Activated T-helper 2 cell treated with anti-CD3 and anti-CD28 coated beads, Interferon-gamma antibody, Interleukin-2, Interleukin-4, amounts not matched to agents 10 μg/mL and 5 μg/mL and 100 μg/mL, durations not matched to agents 14 hours and 24 hours and 36 hours (primary cell): ENCODE results near the gene CTNNBL1. TPM values are rescaled to one million over a fixed set of nuclear protein-coding genes. Genes with fewer than 3 reads are reported as not detected.

Experiments
- DNase-seq: peaks from one replicate; pipeline ENCODE4 v3.0.0; 2021; ENCODE audit warnings: low spot score
- H3K27ac Mint-ChIP-seq: one replicate; pipeline ENCODE4 v1.8.0; 2021; ENCODE audit warnings: mixed read lengths
- H3K27me3 Mint-ChIP-seq: one replicate; pipeline ENCODE4 v1.8.0; 2021; ENCODE audit warnings: low read depth, mixed read lengths
- H3K36me3 Mint-ChIP-seq: one replicate; pipeline ENCODE4 v1.8.0; 2021; ENCODE audit warnings: low read depth, mixed read lengths
- H3K4me1 Mint-ChIP-seq: one replicate; pipeline ENCODE4 v1.8.0; 2021; ENCODE audit warnings: low read depth, mixed read lengths
- H3K4me3 Mint-ChIP-seq: one replicate; pipeline ENCODE4 v1.8.0; 2021; ENCODE audit warnings: low read depth, mild to moderate bottlenecking, moderate library complexity, mixed read lengths
- H3K9me3 Mint-ChIP-seq: one replicate; pipeline ENCODE4 v1.8.0; 2021; ENCODE audit warnings: mixed read lengths
- intact Hi-C: fragments of 100-400 bp; cut with micrococcal nuclease; formaldehyde crosslinking; loops from one replicate; pipeline ENCODE4 v1.15.1; 2023
- total RNA-seq: library from RNA; stranded (reverse); gene quantifications from 2 replicates; pipeline ENCODE4 v1.2.3, GENCODE V29; 2022

Gene CTNNBL1
- total RNA-seq, 1 donor from 2014 or later: 108 TPM

DNA sequence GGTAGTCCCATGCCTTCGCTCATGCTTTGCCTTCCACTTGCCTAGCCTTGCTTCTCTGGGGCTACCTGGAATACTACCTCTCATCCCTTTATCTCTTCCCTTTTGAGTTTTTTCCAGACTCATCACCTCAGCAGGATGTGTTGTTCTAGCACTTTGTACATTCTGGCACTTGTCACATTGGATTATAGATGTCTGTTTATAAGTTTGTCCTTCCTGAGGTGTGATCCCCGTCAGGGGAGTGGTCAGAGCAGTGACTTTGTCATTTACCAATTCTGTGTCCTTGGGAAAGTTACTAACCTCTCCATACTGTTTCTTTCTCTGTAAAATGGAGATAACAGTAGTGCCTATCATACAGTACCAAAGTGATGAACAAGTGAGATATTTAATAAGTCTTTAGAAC, 66.5 kb downstream of the CTNNBL1 start:
- intact Hi-C loops: no loop called here
- no peaks in the 10 kb centered on the region for H3K27me3 Mint-ChIP-seq
- H3K9me3 Mint-ChIP-seq: no peaks in the 10 kb centered on the region
- H3K4me3 Mint-ChIP-seq: no peak overlapping the region
- peaks cover 25% of the 10 kb centered on the region for H3K36me3 Mint-ChIP-seq
- no peaks in the 10 kb centered on the region for H3K4me1 Mint-ChIP-seq
- no peak for DNase-seq
- H3K27ac Mint-ChIP-seq: no peak overlapping the region

GRCh38 chr20:37762716-37763485, 69.1 kb downstream of the CTNNBL1 start:
- H3K27ac Mint-ChIP-seq: no peak overlapping the region
- no peaks in the 10 kb centered on the region for H3K27me3 Mint-ChIP-seq
- intact Hi-C loops: no loop called here
- no peak overlapping the region for H3K4me3 Mint-ChIP-seq
- no peaks in the 10 kb centered on the region for H3K4me1 Mint-ChIP-seq
- no peak for DNase-seq
- H3K36me3 Mint-ChIP-seq: peaks cover 25% of the 10 kb centered on the region
- H3K9me3 Mint-ChIP-seq: no peaks in the 10 kb centered on the region

- intact Hi-C loops: no loop called here
- H3K4me3 Mint-ChIP-seq: no peak overlapping the region
- H3K27me3 Mint-ChIP-seq: no peaks in the 10 kb centered on the region
Measured at GRCh38 chr20:37764333-37764935, 70.6 kb downstream of the CTNNBL1 start.

GRCh38 chr20:37770908-37771307, 77.1 kb downstream of the CTNNBL1 start:
- Mint-ChIP-seq H3K27me3 (no peaks in the 10 kb centered on the region), H3K36me3 (peaks cover 18% of the 10 kb centered on the region), H3K27ac (no peak overlapping the region), H3K9me3 (no peaks in the 10 kb centered on the region), H3K4me1 (peaks cover 2% of the 10 kb centered on the region), H3K4me3 (no peak overlapping the region)
- intact Hi-C loops: no loop called here
- DNase-seq: no peak

More at GRCh38 chr20:37764333-37764935, 70.6 kb downstream of the CTNNBL1 start:
- DNase-seq: no peak
- no peak overlapping the region for H3K27ac Mint-ChIP-seq
- H3K36me3 Mint-ChIP-seq: peaks cover 21% of the 10 kb centered on the region
- no peaks in the 10 kb centered on the region for H3K9me3 Mint-ChIP-seq
- no peaks in the 10 kb centered on the region for H3K4me1 Mint-ChIP-seq

- H3K9me3 Mint-ChIP-seq: no peaks in the 10 kb centered on the region
- no peak overlapping the region for H3K27ac Mint-ChIP-seq
- H3K4me3 Mint-ChIP-seq: no peak overlapping the region
- intact Hi-C loops: no loop called here
- peaks cover 8% of the 10 kb centered on the region for H3K4me1 Mint-ChIP-seq
- DNase-seq: no peak
- no peaks in the 10 kb centered on the region for H3K27me3 Mint-ChIP-seq
- H3K36me3 Mint-ChIP-seq: peaks cover 24% of the 10 kb centered on the region
Measured at GRCh38 chr20:37773291-37773826, 79.5 kb downstream of the CTNNBL1 start.

- Mint-ChIP-seq H3K27ac (no peak overlapping the region), H3K4me1 (peaks cover 8% of the 10 kb centered on the region), H3K27me3 (no peaks in the 10 kb centered on the region), H3K4me3 (no peak overlapping the region), H3K36me3 (peaks cover 29% of the 10 kb centered on the region), H3K9me3 (no peaks in the 10 kb centered on the region)
- intact Hi-C loops: no loop called here
- no peak for DNase-seq
Measured at GRCh38 chr20:37774156-37774555, 80.3 kb downstream of the CTNNBL1 start.

DNA sequence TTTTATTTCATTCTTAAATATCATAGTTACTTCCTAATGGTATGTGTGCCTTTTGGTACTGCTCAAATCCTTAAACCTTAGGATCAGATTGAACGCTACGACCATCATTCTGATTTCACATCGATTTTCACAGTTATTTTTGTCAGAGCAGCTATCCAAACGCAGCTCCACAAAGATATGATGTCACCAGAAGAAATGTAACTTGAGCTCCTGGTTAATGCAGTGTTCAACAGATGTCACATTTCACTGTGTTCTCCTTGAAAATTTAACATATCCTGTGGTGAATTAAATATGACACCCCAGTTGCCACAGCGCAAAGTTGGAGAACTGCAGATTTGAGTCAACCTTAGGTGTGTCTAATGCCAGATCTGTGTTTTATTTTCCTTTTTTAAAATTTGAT, 81.4 kb downstream of the CTNNBL1 start:
- H3K27ac Mint-ChIP-seq: no peak overlapping the region
- H3K36me3 Mint-ChIP-seq: peaks cover 37% of the 10 kb centered on the region
- H3K9me3 Mint-ChIP-seq: no peaks in the 10 kb centered on the region
- intact Hi-C loops: no loop called here
- H3K4me3 Mint-ChIP-seq: no peak overlapping the region
- no peaks in the 10 kb centered on the region for H3K27me3 Mint-ChIP-seq
- peaks cover 8% of the 10 kb centered on the region for H3K4me1 Mint-ChIP-seq
- no peak for DNase-seq

- Mint-ChIP-seq H3K27me3 (no peaks in the 10 kb centered on the region), H3K9me3 (no peaks in the 10 kb centered on the region), H3K27ac (no peak overlapping the region), H3K4me3 (no peak overlapping the region), H3K36me3 (peaks cover 37% of the 10 kb centered on the region), H3K4me1 (peaks cover 8% of the 10 kb centered on the region)
- intact Hi-C loops: no loop called here
- no peak for DNase-seq
Measured at GRCh38 chr20:37776049-37776448, 82.2 kb downstream of the CTNNBL1 start.

GRCh38 chr20:37776526-37776925, 82.7 kb downstream of the CTNNBL1 start:
- no peak overlapping the region for H3K4me3 Mint-ChIP-seq
- H3K36me3 Mint-ChIP-seq: peaks cover 37% of the 10 kb centered on the region
- H3K9me3 Mint-ChIP-seq: no peaks in the 10 kb centered on the region
- no peak for DNase-seq
- intact Hi-C loops: no loop called here
- H3K4me1 Mint-ChIP-seq: peaks cover 8% of the 10 kb centered on the region
- no peaks in the 10 kb centered on the region for H3K27me3 Mint-ChIP-seq
- no peak overlapping the region for H3K27ac Mint-ChIP-seq

- no peaks in the 10 kb centered on the region for H3K9me3 Mint-ChIP-seq
- H3K27ac Mint-ChIP-seq: no peak overlapping the region
- intact Hi-C loops: no loop called here
- peaks cover 39% of the 10 kb centered on the region for H3K36me3 Mint-ChIP-seq
- H3K4me3 Mint-ChIP-seq: no peak overlapping the region
- no peak for DNase-seq
- H3K4me1 Mint-ChIP-seq: peaks cover 8% of the 10 kb centered on the region
- H3K27me3 Mint-ChIP-seq: no peaks in the 10 kb centered on the region
Measured at GRCh38 chr20:37777012-37777950, 83.5 kb downstream of the CTNNBL1 start.

GRCh38 chr20:37777988-37778659, 84.3 kb downstream of the CTNNBL1 start:
- intact Hi-C loops: no loop called here
- H3K36me3 Mint-ChIP-seq: peaks cover 41% of the 10 kb centered on the region
- no peak overlapping the region for H3K4me3 Mint-ChIP-seq
- H3K9me3 Mint-ChIP-seq: no peaks in the 10 kb centered on the region
- H3K4me1 Mint-ChIP-seq: peaks cover 8% of the 10 kb centered on the region
- DNase-seq: no peak
- H3K27me3 Mint-ChIP-seq: no peaks in the 10 kb centered on the region
- H3K27ac Mint-ChIP-seq: no peak overlapping the region

GRCh38 chr20:37781626-37782025, 87.8 kb downstream of the CTNNBL1 start:
- Mint-ChIP-seq H3K4me1 (peaks cover 6% of the 10 kb centered on the region), H3K27me3 (no peaks in the 10 kb centered on the region), H3K9me3 (no peaks in the 10 kb centered on the region), H3K27ac (no peak overlapping the region), H3K36me3 (peaks cover 49% of the 10 kb centered on the region), H3K4me3 (no peak overlapping the region)
- DNase-seq: no peak
- intact Hi-C loops: no loop called here
